Liver (tissue), 9 donors: ENCODE results near the gene OR7D4. TPM values are rescaled to one million over a fixed set of nuclear protein-coding genes. Genes with fewer than 3 reads are reported as not detected.

Source experiments
- DNase-seq: peaks from one replicate; pipeline ENCODE4 v3.0.0-alpha.2; 2017; ENCODE audit warnings: low spot score
- H3K27ac ChIP-seq, 2 donors: one replicate each; pipeline ENCODE4 v1.7.0; 2013; ENCODE audit warnings: inconsistent platforms in 2 of 2, low read length in 2 of 2, control low read depth in 1 of 2, low read depth in 1 of 2, mild to moderate bottlenecking in 1 of 2
- H3K27me3 ChIP-seq, 4 donors: one replicate each; pipeline versions ENCODE4 v1.6.1 to v1.7.0; 2013; ENCODE audit warnings: low read length in 3 of 4, inconsistent platforms in 1 of 4, mild to moderate bottlenecking in 1 of 4, moderate library complexity in 1 of 4; ENCODE audit not compliant: control insufficient read depth in 4 of 4, insufficient read depth in 4 of 4
- H3K36me3 ChIP-seq, 4 donors: one replicate each; pipeline versions ENCODE4 v1.6.1 to v1.7.0; 2013; ENCODE audit warnings: low read length in 3 of 4, mild to moderate bottlenecking in 3 of 4, low read depth in 1 of 4, moderate library complexity in 1 of 4; ENCODE audit not compliant: control insufficient read depth in 4 of 4, insufficient read depth in 3 of 4
- H3K4me1 ChIP-seq, 4 donors: one replicate each; pipeline versions ENCODE4 v1.6.1 to v1.7.0; 2013; ENCODE audit warnings: low read length in 3 of 4, mild to moderate bottlenecking in 3 of 4, moderate library complexity in 1 of 4; ENCODE audit not compliant: control insufficient read depth in 4 of 4, insufficient read depth in 4 of 4
- H3K4me3 ChIP-seq, 3 donors: one replicate each; pipeline versions ENCODE4 v1.6.1 to v1.7.0; 2013; ENCODE audit warnings: low read length in 3 of 3, control low read depth in 1 of 3, low read depth in 1 of 3, mild to moderate bottlenecking in 1 of 3
- H3K9ac ChIP-seq, 2 donors: one replicate each; pipeline ENCODE4 v1.7.0; 2013; ENCODE audit warnings: low read length in 2 of 2, mild to moderate bottlenecking in 2 of 2, moderate library complexity in 2 of 2, control low read depth in 1 of 2, low read depth in 1 of 2
- H3K9me3 ChIP-seq, 4 donors: one replicate each; pipeline versions ENCODE4 v1.6.1 to v1.7.0; 2013; ENCODE audit warnings: low read length in 3 of 4; ENCODE audit not compliant: control insufficient read depth in 4 of 4
- CTCF ChIP-seq: fragments of 150-350 bp; IDR thresholded peaks from 2 replicates; pipeline ENCODE4 v1.5.1; 2017; ENCODE audit warnings: improper control_type of control experiment, low read depth, low read length; ENCODE audit not compliant: missing input control
- FOXA2 ChIP-seq: IDR thresholded peaks from 2 replicates; pipeline ENCODE4 v1.6.1; 2016; ENCODE audit warnings: antibody characterized with exemption
- GABPA ChIP-seq, 2 donors: IDR thresholded peaks in 1 of 2; conservative IDR thresholded peaks in 1 of 2; 2 replicates each; pipeline ENCODE4 v1.6.1; 2016; ENCODE audit warnings: antibody characterized with exemption in 2 of 2, mild to moderate bottlenecking in 1 of 2, moderate library complexity in 1 of 2
- HNF4A ChIP-seq, 2 donors: conservative IDR thresholded peaks; 2 replicates each; pipeline ENCODE4 v1.6.1; 2016; ENCODE audit warnings: antibody characterized with exemption in 2 of 2, mild to moderate bottlenecking in 2 of 2
- HNF4G ChIP-seq: IDR thresholded peaks from 2 replicates; pipeline ENCODE4 v1.6.1; 2016; ENCODE audit warnings: antibody characterized with exemption
- JUND ChIP-seq, 2 donors: IDR thresholded peaks; 2 replicates each; pipeline ENCODE4 v1.6.1; 2016; ENCODE audit warnings: antibody characterized with exemption in 2 of 2
- MAX ChIP-seq: IDR thresholded peaks from 2 replicates; pipeline ENCODE4 v1.6.1; 2016; ENCODE audit warnings: antibody characterized with exemption
- NR2F2 ChIP-seq: IDR thresholded peaks from 2 replicates; pipeline ENCODE4 v1.6.1; 2016; ENCODE audit warnings: antibody characterized with exemption
- RAD21 ChIP-seq, 2 donors: IDR thresholded peaks; 2 replicates each; pipeline ENCODE4 v1.6.1; 2016; ENCODE audit warnings: antibody characterized with exemption in 2 of 2, mild to moderate bottlenecking in 2 of 2
- REST ChIP-seq: IDR thresholded peaks from 2 replicates; pipeline ENCODE4 v1.6.1; 2016; ENCODE audit warnings: antibody characterized with exemption, mild to moderate bottlenecking
- RXRA ChIP-seq, 2 donors: IDR thresholded peaks; 2 replicates each; pipeline ENCODE4 v1.6.1; 2017 to 2018; ENCODE audit warnings: antibody characterized with exemption in 2 of 2, mild to moderate bottlenecking in 1 of 2
- SP1 ChIP-seq: IDR thresholded peaks from 2 replicates; pipeline ENCODE4 v1.6.1; 2018; ENCODE audit warnings: antibody characterized with exemption, mild to moderate bottlenecking
- TAF1 ChIP-seq: conservative IDR thresholded peaks from 2 replicates; pipeline ENCODE4 v1.6.1; 2016; ENCODE audit warnings: antibody characterized with exemption, mild to moderate bottlenecking
- YY1 ChIP-seq: IDR thresholded peaks from 2 replicates; pipeline ENCODE4 v1.6.1; 2016; ENCODE audit warnings: antibody characterized with exemption, mild to moderate bottlenecking
- WGBS: extraction: QIAGEN DNeasy Blood & Tissue Kit; methylation state at CpG from one replicate; pipeline ENCODE4 v1.1.7; 2013; 5-methylcytosine and 5-hydroxymethylcytosine counted together
- polyA plus RNA-seq, 2 donors: library from polyadenylated mRNA; stranded (reverse) in 1 of 2; unstranded in 1 of 2; fragments of 200-250 nt in 1 of 2; fragments of >200 nt in 1 of 2; fragmentation: Nextera tagmentation in 1 of 2; extraction: Ambion mirVana in 1 of 2; gene quantifications; one replicate each; pipeline versions ENCODE4 v1.2.1 to v1.2.3, GENCODE V29; 2013 to 2015
- total RNA-seq, 2 donors: library from RNA; depleted of rRNA; stranded (reverse); fragments of >200 nt; gene quantifications; one replicate each; pipeline ENCODE4 v1.2.3, GENCODE V29; 2014
- donor health status: healthy.
- donor health status: healthy.
- donor health status: healthy.
- donor health status: healthy.
- donor health status: healthy.

Gene OR7D4
- total and polyA plus RNA-seq, 4 donors: not detected

- Histone ChIP-seq H3K27ac (no peak within 1 kb of the TSS), H3K27me3 (no peaks in the 10 kb centered on the region), H3K4me1 (no peaks in the 10 kb centered on the region), H3K4me3 (no peak within 1 kb of the TSS), H3K9me3 (peaks cover 0 to 4% (median under 1%) of the 10 kb centered on the region in 4 donors), H3K9ac (no peak within 1 kb of the TSS), H3K36me3 (no peaks in the 10 kb centered on the region)
- 80% methylated on average over 4 of the region's 4 CpGs for WGBS
- DNase-seq: no peak
- TF ChIP-seq GABPA (IDR thresholded peaks at IDR 0.05 in 1 of 2, conservative IDR thresholded peaks at IDR 0.05 in 1 of 2): no peak
- TF ChIP-seq MAX: no peak
- TF ChIP-seq RXRA (IDR thresholded peaks at IDR 0.05): no peak
- TF ChIP-seq HNF4G: no peak
- TF ChIP-seq NR2F2: no peak
- TF ChIP-seq TAF1: no peak
These were observed 40.5 kb downstream of the OR7D4 start, which contains the start of gene OR7D2 for GRCh38 chr19:9178901-9179300. Gene OR7D2 (plus strand): TSS chr19:9178979. CDS start chr19:9185782, 6,803 bp downstream.

- no peak for DNase-seq
- Histone ChIP-seq H3K9me3 (peaks cover 0 to 4% (median 0%) of the 10 kb centered on the region in 4 donors), H3K4me1 (no peaks in the 10 kb centered on the region), H3K9ac (no peak overlapping the region), H3K36me3 (no peaks in the 10 kb centered on the region), H3K27ac (no peak overlapping the region), H3K4me3 (no peak overlapping the region), H3K27me3 (no peaks in the 10 kb centered on the region)
- TF ChIP-seq YY1: no peak
- 93% methylated on average over 5 of the region's 5 CpGs for WGBS
These were observed 44.1 kb downstream of the OR7D4 start for GRCh38 chr19:9175326-9175725.

- 85% methylated on average over 6 of the region's 6 CpGs for WGBS
- H3K27me3 ChIP-seq: no peaks in the 10 kb centered on the region
- H3K36me3 ChIP-seq: peaks cover 0 to 2% (median 0%) of the 10 kb centered on the region in 4 donors
- TF ChIP-seq JUND (IDR thresholded peaks at IDR 0.05): no peak
- no peak for TF ChIP-seq HNF4A (conservative IDR thresholded peaks at IDR 0.05)
- TF ChIP-seq RXRA (IDR thresholded peaks at IDR 0.05): no peak
- TF ChIP-seq RAD21 (IDR thresholded peaks at IDR 0.05): no peak
- TF ChIP-seq SP1: no peak
- no peaks in the 10 kb centered on the region for H3K4me1 ChIP-seq
- no peak overlapping the region for H3K4me3 ChIP-seq
- H3K9ac ChIP-seq: no peak overlapping the region
- H3K9me3 ChIP-seq: no peaks in the 10 kb centered on the region
- no peak for DNase-seq
- H3K27ac ChIP-seq: no peak overlapping the region
These were observed 47.9 kb downstream of the OR7D4 start for GRCh38 chr19:9171393-9171991.

GRCh38 chr19:9166846-9167245 lies 52.5 kb downstream of the OR7D4 start:
- H3K9me3 ChIP-seq: peaks cover 1 to 5% (median 4%) of the 10 kb centered on the region in 4 donors
- H3K4me3 ChIP-seq: no peak overlapping the region
- no peaks in the 10 kb centered on the region for H3K4me1 ChIP-seq
- 95% methylated on average over 4 of the region's 4 CpGs for WGBS
- no peak for DNase-seq
- H3K36me3 ChIP-seq: peaks cover 2 to 27% (median 21%) of the 10 kb centered on the region in 4 donors
- TF ChIP-seq MAX: no peak
- TF ChIP-seq FOXA2: no peak
- TF ChIP-seq CTCF: no peak
- TF ChIP-seq REST: no peak
- no peak for TF ChIP-seq TAF1
- H3K9ac ChIP-seq: no peak overlapping the region
- no peak overlapping the region for H3K27ac ChIP-seq
- H3K27me3 ChIP-seq: no peaks in the 10 kb centered on the region
